Activated CD8-positive, alpha-beta T cell treated with anti-CD3 and anti-CD28 coated beads for 36 hours (primary cell): ENCODE measurements around the gene DEGS2. TPM values are rescaled to one million over a fixed set of nuclear protein-coding genes. Genes with fewer than 3 reads are reported as not detected.
A peak's percentile ranks its signal among the peaks of the same experiment; 100 is the strongest.

ENCODE experiments used
- ATAC-seq: fragments of 200-7000 bp; cut with Tn5 transposase; one replicate; pipeline ENCODE4 v1.10.0; 2021; ENCODE audit warnings: mild to moderate bottlenecking, moderate library complexity
- CTCF ChIA-PET: fragments of 350-600 bp; sonication (Branson Sonifier 250); formaldehyde crosslinking; loops from one replicate; lab custom pipeline; 2021; ENCODE audit warnings: antibody characterized with exemption; lab: Charles Lee
- POLR2A ChIA-PET: fragments of 350-600 bp; sonication (Branson Sonifier 250); formaldehyde crosslinking; loops from one replicate; lab custom pipeline; 2021; ENCODE audit warnings: antibody characterized with exemption; lab: Charles Lee
- DNase-seq: peaks from one replicate; pipeline ENCODE4 v3.0.0-alpha.2; 2020
- H3K27ac Mint-ChIP-seq: one replicate; pipeline ENCODE4 v1.8.0; 2021; ENCODE audit warnings: mild to moderate bottlenecking, mixed read lengths
- H3K27me3 Mint-ChIP-seq: one replicate; pipeline ENCODE4 v1.8.0; 2021; ENCODE audit warnings: mixed read lengths
- H3K36me3 Mint-ChIP-seq: one replicate; pipeline ENCODE4 v1.8.0; 2021; ENCODE audit warnings: low read depth, mixed read lengths
- H3K4me1 Mint-ChIP-seq: one replicate; pipeline ENCODE4 v1.8.0; 2021; ENCODE audit warnings: low read depth, mixed read lengths
- H3K4me3 Mint-ChIP-seq: one replicate; pipeline ENCODE4 v1.8.0; 2021; ENCODE audit warnings: mild to moderate bottlenecking, moderate library complexity, mixed read lengths
- H3K9me3 Mint-ChIP-seq: one replicate; pipeline ENCODE4 v1.8.0; 2021; ENCODE audit warnings: mixed read lengths
- CTCF ChIP-seq: fragments of 200-600 bp; IDR thresholded peaks from one replicate; pipeline ENCODE4 v1.8.0; 2022; ENCODE audit warnings: antibody characterized with exemption, mild to moderate bottlenecking
- intact Hi-C: fragments of 100-400 bp; cut with micrococcal nuclease; formaldehyde crosslinking; loops from one replicate; pipeline ENCODE4 v1.10.0; 2022
- total RNA-seq, 2 experiments: library from RNA; stranded (reverse); gene quantifications; one replicate each; pipeline ENCODE4 v1.2.3, GENCODE V29; 2021

DEGS2 gene
- total RNA-seq, 2 experiments from 2014 or later: 2.6 to 3.1 TPM

GRCh38 chr14:100126401-100126800, 33.0 kb downstream of the DEGS2 start:
- Mint-ChIP-seq H3K9me3 (no peaks in the 10 kb centered on the region), H3K36me3 (peaks cover 38% of the 10 kb centered on the region), H3K4me3 (no peak overlapping the region), H3K27ac (no peak overlapping the region), H3K27me3 (no peaks in the 10 kb centered on the region), H3K4me1 (no peaks in the 10 kb centered on the region)
- DNase-seq: no peak
- intact Hi-C loops: no loop called here
- ATAC-seq: no peak
- ChIA-PET POLR2A (interaction anchor here (1.3 to 2.2 kb wide), 3 partner anchors 9 to 25 kb away, joined by 3 to 9 read pairs (median 3); no protein-coding TSS in a partner anchor), CTCF (interaction anchor here (1.3 to 1.5 kb wide), 2 partner anchors 12 to 143 kb away, joined by 3 to 4 read pairs; no protein-coding TSS in a partner anchor)
- no peak for TF ChIP-seq CTCF

- TF ChIP-seq CTCF: no peak
- POLR2A ChIA-PET: no interaction called here
- CTCF ChIA-PET: interaction anchor here (1.3 kb wide), 1 partner anchor 16 kb away, joined by 7 read pairs; no protein-coding TSS in a partner anchor
- ATAC-seq (no peak), DNase-seq (no peak)
- H3K27me3 Mint-ChIP-seq: no peaks in the 10 kb centered on the region
- peaks cover 5% of the 10 kb centered on the region for H3K4me1 Mint-ChIP-seq
- intact Hi-C loops: no loop called here
- H3K27ac Mint-ChIP-seq: peak overlapping the region; percentile 50
- no peak overlapping the region for H3K4me3 Mint-ChIP-seq
- H3K36me3 Mint-ChIP-seq: peaks cover 34% of the 10 kb centered on the region
- H3K9me3 Mint-ChIP-seq: no peaks in the 10 kb centered on the region
Measured at GRCh38 chr14:100124551-100125088, 34.8 kb downstream of the DEGS2 start.

- ChIA-PET POLR2A (no interaction called here), CTCF (no interaction called here)
- no peak for TF ChIP-seq CTCF
- DNase-seq: no peak
- Mint-ChIP-seq H3K4me1 (peaks cover 10% of the 10 kb centered on the region), H3K27me3 (no peaks in the 10 kb centered on the region), H3K27ac (no peak overlapping the region), H3K4me3 (no peak overlapping the region), H3K9me3 (no peaks in the 10 kb centered on the region), H3K36me3 (peaks cover 39% of the 10 kb centered on the region)
- ATAC-seq: no peak
- intact Hi-C loops: no loop called here
Measured at GRCh38 chr14:100123618-100124017, 35.8 kb downstream of the DEGS2 start.

- H3K36me3 Mint-ChIP-seq: peaks cover 44% of the 10 kb centered on the region
Measured at GRCh38 chr14:100122481-100123223, 36.8 kb downstream of the DEGS2 start.

More at GRCh38 chr14:100122481-100123223, 36.8 kb downstream of the DEGS2 start:
- no peak for TF ChIP-seq CTCF
- H3K4me1 Mint-ChIP-seq: peaks cover 20% of the 10 kb centered on the region
- ChIA-PET CTCF (interaction anchor here (1.4 to 2.1 kb wide), 3 partner anchors 15 to 56 kb away, joined by 3 to 5 read pairs (median 5); no protein-coding TSS in a partner anchor), POLR2A (interaction anchor here (3.9 kb wide), 1 partner anchor 8 kb away, joined by 17 read pairs; no protein-coding TSS in a partner anchor)
- H3K4me3 Mint-ChIP-seq: no peak overlapping the region
- H3K9me3 Mint-ChIP-seq: no peaks in the 10 kb centered on the region
- H3K27me3 Mint-ChIP-seq: no peaks in the 10 kb centered on the region
- intact Hi-C loops: no loop called here
- peak overlapping the region; percentile 30 for H3K27ac Mint-ChIP-seq
- DNase-seq: no peak
- no peak for ATAC-seq
